Endometrium (tissue), 2 donors: ENCODE measurements around the gene C13orf46.

Experiments used
- FAIRE-seq: peaks from 2 replicates; lab custom pipeline; 2012; peaks lifted over from hg19 to GRCh38; lab: Jason Lieb, UNC
- donor health status: control.
- donor health status: control.

The C13orf46 gene

GRCh38 chr13:113905018-113905417 is 68.9 kb downstream of the C13orf46 start:
- FAIRE-seq = no peak

GRCh38 chr13:113904411-113904810 is 69.5 kb downstream of the C13orf46 start:
- FAIRE-seq = no peak

- no peak for FAIRE-seq
Observed at GRCh38 chr13:113903912-113904311, 70.0 kb downstream of the C13orf46 start.
